Adrenal gland (tissue), 5 donors: ENCODE data around the gene TBC1D22A.

Experiments
- CTCF ChIP-seq, 6 experiments: fragments of 450-650 bp in 4 of 6; fragments of 200-600 bp in 2 of 6; sonication (generic) in 1 of 6; IDR thresholded peaks; 1 replicate in 5 of 6; 2 replicates in 1 of 6; pipeline versions ENCODE4 v1.5.1 to v1.8.0; 2016 to 2021; ENCODE audit warnings: antibody characterized with exemption in 6 of 6, mild to moderate bottlenecking in 2 of 6, moderate library complexity in 1 of 6
- POLR2A ChIP-seq, 2 donors: fragments of 450-650 bp; IDR thresholded peaks; one replicate each; pipeline ENCODE4 v1.6.1; 2017; ENCODE audit warnings: antibody characterized with exemption in 2 of 2, mild to moderate bottlenecking in 2 of 2, moderate library complexity in 1 of 2
- donor health status: DM: no; HTN: no; CAD: no.

GRCh38 chr22:46937185-46937584 lies 174.7 kb downstream of the TBC1D22A start:
- TF ChIP-seq POLR2A (IDR thresholded peaks at IDR 0.05) (no peak), CTCF (IDR thresholded peaks at IDR 0.05) (no peak)
